Activated CD8-positive, alpha-beta memory T cell treated with anti-CD3 and anti-CD28 coated beads, Interleukin-2, amount 50 U/mL, for 24 hours (primary cell): ENCODE data around the gene LUC7L3.
A peak's percentile ranks its signal among the peaks of the same experiment; 100 is the strongest.

ENCODE experiments used
- DNase-seq: peaks from one replicate; pipeline ENCODE4 v3.0.0-alpha.2; 2020; ENCODE audit errors: extremely low read depth

Gene LUC7L3

DNA sequence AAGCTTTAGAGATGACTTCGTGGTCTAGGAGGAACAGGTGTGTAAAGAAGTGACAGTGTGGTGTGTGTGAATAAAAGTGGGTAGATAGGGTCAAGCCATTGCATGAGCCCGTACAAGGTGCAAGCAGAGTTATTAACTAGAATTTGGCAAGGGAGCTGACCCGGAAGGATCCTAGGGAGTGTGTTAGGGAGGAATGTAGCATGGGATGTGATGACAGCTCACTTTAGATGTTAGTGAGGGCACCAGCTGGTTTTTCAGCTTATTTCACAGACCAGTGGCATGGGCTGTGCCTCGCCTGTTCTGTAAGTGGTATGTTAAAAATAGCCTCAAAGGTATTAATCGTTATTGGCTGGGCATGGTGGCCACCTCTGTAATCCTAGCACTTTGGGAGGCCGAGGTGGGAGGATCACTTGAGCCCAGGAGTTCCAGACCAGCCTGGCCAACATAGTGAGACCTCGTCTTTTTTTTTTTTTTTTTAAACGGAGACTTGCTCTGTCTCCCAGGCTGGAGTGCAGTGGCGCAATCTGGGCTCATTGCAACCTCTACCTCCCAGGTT, 39.7 kb downstream of the LUC7L3 start:
- DNase-seq, result no peak

DNA sequence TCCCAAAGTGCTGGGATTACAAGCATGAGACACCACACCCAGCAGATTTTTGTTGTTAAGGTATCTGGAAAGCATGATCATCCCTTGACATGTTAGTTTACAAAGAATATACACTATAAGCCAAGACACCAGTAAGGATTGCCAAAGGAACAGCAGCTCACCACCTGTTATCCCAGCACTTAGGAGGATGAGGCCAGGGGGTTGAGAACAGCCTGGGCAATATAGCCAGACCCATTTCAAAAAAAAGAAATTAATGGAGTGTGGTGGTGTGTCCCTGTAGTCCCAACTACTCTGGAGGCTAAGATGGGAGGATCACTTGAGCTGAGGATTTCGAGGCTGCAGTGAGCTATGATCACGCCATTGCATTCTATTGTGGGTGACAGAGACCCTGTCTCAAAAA, 42.8 kb downstream of the LUC7L3 start:
- DNase-seq, result no peak

- no peak for DNase-seq
These were observed 44.5 kb downstream of the LUC7L3 start for GRCh38 chr17:50763716-50764475.

GRCh38 chr17:50764734-50765149, 45.3 kb downstream of the LUC7L3 start:
- DNase-seq, result no peak

- no peak for DNase-seq
These were observed 46.2 kb downstream of the LUC7L3 start for GRCh38 chr17:50765454-50766221.

DNA sequence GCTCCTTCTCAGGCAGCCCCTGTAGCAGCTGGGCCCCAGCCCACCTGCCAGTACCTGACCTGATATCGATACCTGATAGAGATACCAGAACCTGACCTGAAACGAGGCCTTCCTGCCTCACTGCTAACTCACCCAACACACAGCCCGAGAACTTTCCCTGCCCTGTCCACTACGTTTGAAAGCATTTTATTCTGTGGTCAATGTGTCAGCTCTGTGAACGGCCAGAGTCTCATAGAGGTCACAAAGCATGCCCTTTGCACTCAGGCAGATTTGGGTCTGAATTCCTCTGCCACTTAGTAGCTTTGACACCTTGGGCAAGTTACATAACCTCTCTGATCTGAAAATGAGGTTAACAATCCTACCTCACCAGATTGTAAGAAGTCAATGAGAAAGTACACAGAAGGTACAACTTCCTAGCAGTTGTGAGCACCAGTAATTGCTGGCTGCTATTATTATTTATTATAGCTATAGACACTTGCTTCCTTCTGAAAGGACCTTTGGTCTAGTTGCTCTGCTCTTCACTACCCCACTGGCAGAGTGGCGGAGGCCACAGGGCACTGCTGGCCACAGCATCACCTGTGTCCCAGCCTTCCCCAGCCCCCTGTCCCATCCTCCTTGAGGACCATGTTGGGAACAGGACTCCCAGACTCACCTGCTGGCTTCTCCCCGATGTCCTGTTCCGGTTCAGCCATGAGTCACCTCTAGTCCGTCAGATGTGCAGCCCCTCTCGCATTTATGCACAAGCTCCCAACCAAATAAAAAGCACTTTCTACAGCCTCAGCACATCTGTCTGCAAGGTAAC, 47.0 kb downstream of the LUC7L3 start:
- DNase-seq, result no peak

DNA sequence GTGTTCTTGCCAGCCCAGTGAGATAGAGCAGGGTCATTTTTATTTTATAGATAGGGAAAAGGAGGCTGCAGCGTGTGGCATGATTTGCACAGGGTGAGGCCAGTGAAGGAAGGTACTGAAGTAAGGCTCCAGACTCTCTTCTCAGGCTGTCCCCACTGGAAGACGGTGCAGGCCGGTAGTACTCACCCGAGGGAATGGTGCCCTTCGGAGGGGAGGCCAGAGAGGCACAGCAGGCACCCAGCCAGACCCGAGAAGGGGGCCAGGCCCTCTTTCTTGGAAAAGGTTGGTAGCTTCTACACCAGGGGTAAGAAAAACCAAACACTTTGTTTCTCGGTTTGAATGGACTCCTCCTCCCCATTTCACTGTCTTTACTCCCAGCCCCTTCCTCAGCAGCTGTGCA, 47.6 kb downstream of the LUC7L3 start:
- no peak for DNase-seq

DNA sequence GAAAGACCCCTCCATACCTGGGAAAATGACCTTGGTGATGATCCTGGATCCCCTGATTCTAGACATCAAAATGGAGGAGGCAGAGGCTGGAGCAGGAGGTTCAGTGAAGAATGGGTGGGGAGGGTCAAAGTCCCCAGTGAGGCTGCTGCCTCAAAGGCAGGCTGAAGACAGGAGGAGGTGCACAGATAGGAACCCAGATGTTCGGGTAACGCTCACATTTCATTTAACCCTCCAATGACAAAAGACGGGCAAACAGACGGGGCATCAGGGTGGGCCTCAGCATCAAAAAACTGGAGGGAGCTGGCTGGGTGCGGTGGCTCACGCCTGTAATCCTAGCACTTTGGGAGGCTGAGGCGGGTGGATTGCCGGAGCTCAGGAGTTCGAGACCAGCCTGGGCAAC, 48.0 kb downstream of the LUC7L3 start, which contains the start of gene ANKRD40CL:
Gene ANKRD40CL (minus strand): TSS at position 73 of the 400 bp plus-strand sequence. CDS start 605 bp downstream, outside the sequence.
- DNase-seq, result no peak

DNA sequence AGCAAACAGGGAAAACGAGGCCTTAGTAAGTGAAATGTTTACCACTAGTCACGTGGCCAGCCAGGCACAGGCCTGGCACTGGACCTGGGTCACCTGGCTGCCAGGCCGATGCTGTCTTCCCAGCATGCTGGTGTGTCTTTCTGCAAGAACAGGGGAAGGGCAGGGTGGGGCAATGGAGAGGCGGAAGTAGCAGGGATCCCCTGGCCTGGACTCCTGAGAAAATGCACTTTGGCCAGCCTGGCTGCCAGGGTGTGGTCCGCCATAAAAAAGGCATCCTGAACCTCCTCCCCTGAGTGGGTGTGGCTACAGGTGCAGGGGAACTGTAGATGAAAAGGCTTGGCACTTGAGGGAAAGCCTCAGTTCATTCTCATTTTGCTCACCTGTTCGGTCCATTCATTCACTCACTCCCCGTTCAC, 49.0 kb downstream of the LUC7L3 start:
- DNase-seq, result no peak

GRCh38 chr17:50769884-50770283, 50.5 kb downstream of the LUC7L3 start:
- no peak for DNase-seq

- no peak for DNase-seq
These were observed 50.9 kb downstream of the LUC7L3 start for GRCh38 chr17:50770346-50770745.

- no peak for DNase-seq
These were observed 52.8 kb downstream of the LUC7L3 start for GRCh38 chr17:50771991-50772785.

DNA sequence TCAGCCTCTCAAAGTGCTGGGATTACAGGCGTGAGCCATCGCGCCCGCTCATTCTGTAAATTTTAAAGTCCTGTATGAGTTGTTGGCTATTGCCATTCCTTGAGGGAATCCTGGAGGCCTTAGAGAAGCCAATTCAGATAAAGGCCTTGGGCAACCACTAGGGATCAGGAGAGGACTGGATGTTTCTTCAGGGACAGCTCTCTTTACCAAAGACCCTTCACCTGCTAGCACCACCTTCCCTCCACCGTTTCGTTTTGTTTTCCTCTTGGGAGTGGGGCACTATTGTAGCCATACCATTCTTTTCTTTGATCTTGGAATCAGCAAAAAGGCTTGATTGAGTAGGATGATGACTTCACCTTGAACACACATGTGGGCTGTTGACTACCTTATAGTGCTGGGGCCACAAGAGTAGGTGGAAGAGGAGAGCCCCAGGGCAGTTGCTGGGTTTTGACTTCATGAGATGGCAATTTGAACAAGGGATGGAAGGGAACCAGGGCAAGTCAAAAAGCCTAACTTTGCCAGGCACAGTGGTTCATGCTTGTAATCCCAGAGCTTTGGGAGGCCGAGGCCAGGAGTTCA, 54.9 kb downstream of the LUC7L3 start:
- no peak for DNase-seq

DNA sequence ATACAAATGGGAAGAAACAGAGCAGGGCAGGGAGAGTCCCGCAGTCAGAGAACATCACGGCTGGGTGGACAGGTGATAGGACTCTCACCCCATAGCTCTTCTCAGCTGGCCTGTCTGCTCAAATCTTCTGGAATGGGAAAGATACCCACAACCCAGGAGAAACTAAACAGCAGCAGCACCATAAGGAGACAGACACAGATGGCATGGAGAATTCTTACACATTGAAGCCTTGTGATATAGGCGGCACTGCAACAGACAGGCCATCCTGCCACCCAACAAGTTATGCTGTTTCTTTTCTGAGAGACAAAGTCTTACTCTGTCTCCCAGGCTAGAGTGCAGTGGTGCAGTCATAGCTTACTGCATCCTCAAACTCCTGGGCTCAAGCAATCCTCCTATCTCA, 56.5 kb downstream of the LUC7L3 start:
- DNase-seq, result no peak

GRCh38 chr17:50778471-50778870, 59.1 kb downstream of the LUC7L3 start:
- DNase-seq, result no peak

- no peak for DNase-seq
These were observed 59.6 kb downstream of the LUC7L3 start for GRCh38 chr17:50778988-50779387.

- no peak for DNase-seq
These were observed 60.4 kb downstream of the LUC7L3 start for GRCh38 chr17:50779747-50780353.

DNA sequence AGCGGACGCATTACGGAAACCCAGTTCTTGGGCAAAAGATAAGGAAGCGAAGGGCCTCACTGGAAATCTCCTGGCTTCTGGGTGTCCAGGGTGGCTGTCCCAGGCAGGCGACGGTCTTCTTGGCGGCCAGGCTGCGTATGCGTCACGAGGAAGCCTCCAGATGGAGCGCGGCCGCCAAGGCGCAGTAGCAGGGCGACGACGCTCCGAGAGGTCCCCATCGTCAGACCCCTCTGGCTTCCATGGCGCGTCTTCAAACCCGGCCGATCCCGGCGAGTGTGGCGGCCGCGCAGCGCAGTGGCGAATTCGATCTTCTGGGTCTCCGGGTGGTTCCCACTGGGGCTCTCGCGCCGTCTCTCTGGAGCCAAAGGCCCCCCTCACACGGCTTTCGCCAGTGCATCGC, 61.8 kb downstream of the LUC7L3 start:
- DNase-seq, result no peak

GRCh38 chr17:50783193-50783660, 63.8 kb downstream of the LUC7L3 start:
- DNase-seq, result peak; percentile 53

DNA sequence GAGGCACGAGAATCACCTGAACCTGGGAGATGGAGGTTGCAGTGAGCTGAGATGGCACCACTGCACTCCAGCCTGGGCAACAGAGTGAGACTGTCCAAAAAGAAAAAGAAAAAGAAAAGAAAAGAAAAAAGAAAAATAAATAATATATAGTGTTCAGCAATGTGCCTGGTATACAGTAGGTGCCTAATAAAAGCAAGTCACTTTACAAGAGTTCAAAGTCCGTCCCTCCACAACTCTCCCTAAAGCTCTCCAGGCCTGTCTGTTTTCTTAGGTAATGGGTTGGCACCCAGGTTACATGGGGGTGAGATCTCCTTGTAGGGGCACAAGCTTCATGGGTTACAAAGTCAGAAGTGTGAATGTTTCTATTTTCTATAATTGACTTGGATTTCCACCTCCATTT, 64.5 kb downstream of the LUC7L3 start:
- DNase-seq, result no peak
